Activated naive CD4-positive, alpha-beta T cell treated with anti-CD3 and anti-CD28 coated beads, Interleukin-2, amount 50 U/mL, for 16 hours (primary cell): ENCODE data around the gene AKT2.

Source experiments
- DNase-seq: peaks from one replicate; pipeline ENCODE4 v3.0.0-alpha.2; 2020

AKT2 gene

GRCh38 chr19:40216013-40216776, 69.0 kb downstream of the AKT2 start:
- no peak for DNase-seq

- DNase-seq = no peak
These were observed 70.2 kb downstream of the AKT2 start for GRCh38 chr19:40214936-40215335.

GRCh38 chr19:40213882-40214570, 71.1 kb downstream of the AKT2 start:
- no peak for DNase-seq

- no peak for DNase-seq
These were observed 71.8 kb downstream of the AKT2 start for GRCh38 chr19:40213251-40213829.

GRCh38 chr19:40210889-40211288, 74.3 kb downstream of the AKT2 start:
- DNase-seq = no peak

- no peak for DNase-seq
These were observed 76.5 kb downstream of the AKT2 start for GRCh38 chr19:40208602-40209001.

- DNase-seq = no peak
These were observed 79.4 kb downstream of the AKT2 start for GRCh38 chr19:40205760-40206159.

GRCh38 chr19:40204381-40204780, 80.8 kb downstream of the AKT2 start:
- no peak for DNase-seq

- no peak for DNase-seq
These were observed 84.6 kb downstream of the AKT2 start for GRCh38 chr19:40200341-40201099.

- DNase-seq = no peak
These were observed 86.7 kb downstream of the AKT2 start for GRCh38 chr19:40198272-40198990.

- no peak for DNase-seq
These were observed 91.6 kb downstream of the AKT2 start for GRCh38 chr19:40193587-40193849.

- no peak for DNase-seq
These were observed 92.2 kb downstream of the AKT2 start for GRCh38 chr19:40192758-40193586.

- DNase-seq = peak; percentile 18
These were observed 93.1 kb downstream of the AKT2 start for GRCh38 chr19:40191836-40192646.

- peak; percentile 82 for DNase-seq
These were observed 94.0 kb downstream of the AKT2 start, which contains the start of gene MAP3K10 for GRCh38 chr19:40190891-40191835. Gene MAP3K10 (plus strand): TSS chr19:40191426. CDS start chr19:40192032, 606 bp downstream.

GRCh38 chr19:40184273-40184672, 100.9 kb downstream of the AKT2 start:
- no peak for DNase-seq
